HG02798 (cell line): Measurements from ENCODE around the gene TMEM259.
A peak's percentile ranks its signal among the peaks of the same experiment; 100 is the strongest.
"Not testable (repeated sequence)": the region's sequence is repeated elsewhere in the genome, so short reads cannot be mapped to it uniquely, and the experiment has no call there.

Experiments
- ATAC-seq: cut with Tn5 transposase; IDR thresholded peaks from one replicate; pipeline ENCODE4 v1.9.1; 2021; ENCODE audit warnings: mild to moderate bottlenecking; ENCODE audit not compliant: unreplicated experiment, poor library complexity

The TMEM259 gene

DNA sequence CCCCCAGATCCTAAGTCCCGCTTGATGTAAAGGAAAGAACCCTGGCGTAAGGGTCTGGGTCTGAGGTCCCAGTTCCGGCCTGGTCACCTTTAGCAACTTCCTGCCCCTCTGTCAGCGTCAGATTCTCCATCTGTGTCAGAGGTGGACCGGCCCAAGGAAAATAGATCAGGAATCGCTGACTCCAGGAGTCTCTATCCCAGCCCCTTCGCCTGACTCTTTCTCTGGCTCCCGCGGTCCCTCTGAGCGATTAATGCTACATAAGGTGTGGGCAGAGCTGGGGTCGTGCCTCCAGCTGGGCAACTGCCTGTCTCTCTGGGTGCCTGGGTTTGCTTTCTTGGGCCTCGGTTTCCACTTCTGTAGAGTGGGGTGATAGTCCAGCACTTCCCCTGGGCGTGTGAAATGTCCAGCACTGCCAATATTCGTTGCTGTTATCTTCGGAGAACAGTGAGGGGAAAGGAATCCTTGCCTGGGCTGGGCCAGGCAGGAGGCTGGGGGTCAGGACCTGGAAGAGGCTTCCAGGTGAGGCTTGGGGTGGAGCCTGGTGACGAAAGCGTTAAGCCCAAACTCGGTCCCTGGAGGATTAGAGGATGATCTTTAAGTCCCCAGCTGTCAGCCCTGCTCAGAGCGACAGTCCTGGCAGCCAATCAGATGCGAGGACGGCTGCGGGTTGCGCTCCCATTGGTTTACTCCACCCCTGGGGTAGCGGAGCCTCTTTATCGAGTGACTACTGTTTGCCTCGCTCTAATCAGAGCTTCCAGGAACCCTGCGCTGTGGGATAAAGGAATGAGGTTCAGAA, 19.8 kb upstream of the TMEM259 start:
- peak; percentile 48 for ATAC-seq

- peak; percentile 83 for ATAC-seq
Measured at GRCh38 chr19:1039646-1040475, 18.9 kb upstream of the TMEM259 start, which contains the start of gene ABCA7. Gene ABCA7, plus strand, starts transcription at chr19:1040107. Its CDS starts 1,255 bp downstream, at chr19:1041362.

DNA sequence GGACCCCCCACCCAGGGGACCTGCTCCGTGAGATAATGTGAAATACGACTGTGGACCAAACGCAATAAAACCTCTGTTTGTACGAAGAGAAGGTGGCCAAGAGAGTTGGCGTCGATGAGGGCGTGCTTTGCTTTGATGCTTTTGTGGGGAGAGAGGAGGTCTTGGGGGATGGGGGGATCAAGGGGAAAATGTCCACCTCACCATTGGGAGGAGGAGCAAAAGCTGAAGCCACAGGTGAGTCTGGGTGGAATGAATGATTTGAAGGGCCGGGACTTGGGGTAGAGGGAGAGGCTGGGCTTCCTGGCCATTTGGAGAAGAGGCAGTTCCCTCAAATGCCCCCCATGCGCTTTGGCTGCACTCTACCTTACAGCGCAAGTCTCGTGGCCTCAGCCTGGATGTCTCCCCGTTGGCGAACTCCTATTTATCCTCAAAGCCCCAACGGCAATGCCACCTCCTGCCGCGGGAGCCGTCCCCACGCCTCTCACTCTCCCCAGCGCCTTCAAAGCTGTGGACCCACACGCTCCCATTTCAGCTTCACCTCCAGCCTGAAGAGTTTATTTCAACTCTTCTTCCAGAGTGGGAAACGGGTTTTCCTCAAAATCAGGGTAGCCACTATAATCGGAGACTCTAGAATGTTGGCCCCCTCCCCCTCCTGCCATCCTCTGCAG, 18.2 kb upstream of the TMEM259 start:
- no peak for ATAC-seq

DNA sequence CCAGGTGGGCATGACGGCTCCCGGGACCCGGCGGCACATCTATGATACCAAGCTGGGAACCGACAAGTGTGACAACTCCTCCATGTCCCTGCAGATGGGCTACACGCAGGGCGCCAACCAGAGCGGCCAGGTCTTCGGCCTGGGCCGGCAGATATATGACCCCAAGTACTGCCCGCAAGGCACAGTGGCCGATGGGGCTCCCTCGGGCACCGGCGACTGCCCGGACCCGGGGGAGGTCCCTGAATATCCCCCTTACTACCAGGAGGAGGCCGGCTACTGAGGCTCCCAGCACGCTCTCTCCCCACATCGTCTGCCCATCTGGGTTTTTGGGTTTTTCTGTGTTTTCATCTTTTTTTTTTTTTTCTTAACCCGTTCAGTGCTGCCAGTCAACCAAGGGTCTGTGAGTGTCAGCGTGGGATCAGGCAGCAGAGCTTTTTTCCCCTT, 16.7 kb upstream of the TMEM259 start:
- ATAC-seq = no peak

DNA sequence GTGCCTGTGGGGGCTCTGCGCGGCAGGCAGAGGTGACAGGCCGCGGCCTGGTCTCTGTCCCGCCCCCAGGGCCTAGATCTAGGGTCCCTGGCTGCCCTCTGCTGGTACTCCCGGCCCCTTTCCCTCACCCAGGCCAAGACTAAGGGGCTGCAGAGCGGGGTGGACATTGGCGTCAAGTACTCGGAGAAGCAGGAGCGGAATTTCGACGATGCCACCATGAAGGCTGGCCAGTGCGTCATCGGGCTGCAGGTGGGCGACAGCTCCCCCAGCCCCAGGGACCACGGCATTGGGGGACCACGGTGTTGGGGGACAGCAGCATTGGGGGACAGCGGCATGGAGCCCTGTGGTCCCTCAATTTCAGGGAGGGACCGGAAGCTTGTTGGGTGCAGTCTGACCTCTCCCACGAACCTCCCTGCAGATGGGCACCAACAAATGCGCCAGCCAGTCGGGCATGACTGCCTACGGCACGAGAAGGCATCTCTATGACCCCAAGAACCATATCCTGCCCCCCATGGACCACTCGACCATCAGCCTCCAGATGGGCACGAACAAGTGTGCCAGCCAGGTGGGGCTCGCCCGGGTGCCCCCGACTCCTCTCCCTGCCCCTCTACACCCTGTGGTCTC, 15.2 kb upstream of the TMEM259 start:
- no peak for ATAC-seq

DNA sequence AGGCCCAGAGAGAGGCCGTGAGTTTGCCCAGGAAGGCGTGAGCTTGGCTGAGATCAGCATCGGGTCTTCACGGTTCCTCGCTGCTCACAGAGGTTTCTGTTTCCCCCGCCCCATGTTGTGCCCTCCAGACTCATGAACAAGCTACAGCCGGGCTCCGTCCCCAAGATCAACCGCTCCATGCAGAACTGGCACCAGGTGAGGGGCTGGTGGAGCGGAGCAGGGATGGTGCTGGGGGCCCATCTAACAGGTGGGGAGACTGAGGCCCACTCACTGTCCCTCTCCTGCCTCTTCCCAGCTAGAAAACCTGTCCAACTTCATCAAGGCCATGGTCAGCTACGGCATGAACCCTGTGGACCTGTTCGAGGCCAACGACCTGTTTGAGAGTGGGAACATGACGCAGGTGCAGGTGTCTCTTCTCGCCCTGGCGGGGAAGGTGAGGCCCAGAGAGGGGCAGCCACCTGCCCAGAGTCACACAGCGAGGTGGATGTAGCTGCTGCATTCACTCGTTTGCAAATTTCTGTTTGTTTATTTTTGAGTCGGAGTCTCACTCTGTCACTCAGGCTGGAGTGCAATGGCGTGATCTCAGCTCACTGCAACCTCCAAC, 11.4 kb upstream of the TMEM259 start:
- no peak for ATAC-seq

GRCh38 chr19:1028062-1028926, 7.4 kb upstream of the TMEM259 start:
- ATAC-seq = no peak

- ATAC-seq = no peak
Measured at GRCh38 chr19:1027650-1028061, 6.7 kb upstream of the TMEM259 start.

- peak; percentile 2 for ATAC-seq
Measured at GRCh38 chr19:1026783-1027649, 6.1 kb upstream of the TMEM259 start.

- peak; percentile 64 for ATAC-seq
Measured at GRCh38 chr19:1025960-1026782, 5.2 kb upstream of the TMEM259 start, which contains the start of gene CNN2. Gene CNN2, plus strand, starts transcription at chr19:1026608. Its CDS starts 54 bp downstream, at chr19:1026662.

- ATAC-seq = not testable (repeated sequence)
Measured at GRCh38 chr19:1025080-1025479, 4.2 kb upstream of the TMEM259 start.

- not testable (repeated sequence) for ATAC-seq
Measured at GRCh38 chr19:1023883-1024188, 2.9 kb upstream of the TMEM259 start.

DNA sequence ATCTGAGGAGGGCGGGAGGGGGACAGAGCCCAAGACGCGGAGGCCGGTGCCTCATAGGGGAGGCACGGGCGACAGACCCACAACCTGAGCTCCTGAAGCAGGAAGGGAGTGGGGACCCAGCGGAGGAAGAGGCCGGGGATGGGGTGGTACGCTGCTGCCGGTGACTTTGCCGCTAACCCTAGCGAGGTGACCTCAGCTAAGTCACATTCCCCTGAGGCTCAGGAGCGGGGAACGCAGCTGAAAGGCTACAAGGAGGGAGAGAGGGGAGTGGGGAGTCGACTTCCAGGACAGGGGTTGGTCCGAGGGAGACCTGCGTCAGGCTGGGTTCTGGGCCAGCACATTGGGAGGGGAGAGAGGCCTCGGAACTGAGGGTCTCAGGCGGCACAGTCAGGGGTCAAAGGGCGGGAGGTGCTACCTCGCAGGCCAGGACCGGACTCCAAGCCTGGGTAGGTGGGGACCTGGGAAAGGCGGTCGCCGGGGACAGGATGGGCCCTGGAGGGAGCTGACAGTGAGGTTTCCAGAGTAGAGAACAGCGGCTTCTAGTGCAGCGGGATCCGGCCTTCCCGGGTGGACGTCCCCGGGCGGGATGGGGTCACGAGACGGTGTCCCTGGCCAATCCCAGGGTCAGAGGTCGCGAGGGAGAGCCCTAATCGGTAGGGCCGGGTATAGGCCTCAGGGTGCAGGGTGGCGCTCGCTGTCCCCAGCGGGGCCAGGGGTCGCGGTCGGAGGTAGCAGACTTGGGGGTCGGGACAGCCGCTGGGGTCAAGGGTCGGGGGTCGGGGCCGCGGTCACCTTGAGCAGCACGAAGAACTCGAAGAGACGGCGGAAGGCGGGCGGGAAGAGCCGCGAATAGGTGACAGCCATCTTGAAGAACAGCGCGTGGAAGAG, 699 bp downstream of the TMEM259 start:
- ATAC-seq = no peak

DNA sequence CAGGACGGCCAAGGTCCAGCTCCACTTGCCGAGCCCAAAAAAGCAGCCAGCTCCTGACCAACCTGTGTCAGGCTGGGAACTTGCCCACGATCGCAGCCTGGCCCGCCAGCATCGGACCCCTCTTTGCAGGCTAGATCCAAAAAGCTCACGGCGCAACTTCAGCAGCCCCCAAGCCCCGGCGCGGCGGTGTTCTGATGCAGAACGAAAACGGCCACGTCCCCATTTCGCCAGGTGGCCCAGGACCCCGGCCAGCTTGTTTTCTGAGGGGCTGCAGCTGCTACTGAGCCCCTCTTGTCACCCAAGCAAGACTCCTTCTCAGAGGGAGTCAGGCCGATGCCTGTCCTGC, 1.3 kb downstream of the TMEM259 start:
- no peak for ATAC-seq

DNA sequence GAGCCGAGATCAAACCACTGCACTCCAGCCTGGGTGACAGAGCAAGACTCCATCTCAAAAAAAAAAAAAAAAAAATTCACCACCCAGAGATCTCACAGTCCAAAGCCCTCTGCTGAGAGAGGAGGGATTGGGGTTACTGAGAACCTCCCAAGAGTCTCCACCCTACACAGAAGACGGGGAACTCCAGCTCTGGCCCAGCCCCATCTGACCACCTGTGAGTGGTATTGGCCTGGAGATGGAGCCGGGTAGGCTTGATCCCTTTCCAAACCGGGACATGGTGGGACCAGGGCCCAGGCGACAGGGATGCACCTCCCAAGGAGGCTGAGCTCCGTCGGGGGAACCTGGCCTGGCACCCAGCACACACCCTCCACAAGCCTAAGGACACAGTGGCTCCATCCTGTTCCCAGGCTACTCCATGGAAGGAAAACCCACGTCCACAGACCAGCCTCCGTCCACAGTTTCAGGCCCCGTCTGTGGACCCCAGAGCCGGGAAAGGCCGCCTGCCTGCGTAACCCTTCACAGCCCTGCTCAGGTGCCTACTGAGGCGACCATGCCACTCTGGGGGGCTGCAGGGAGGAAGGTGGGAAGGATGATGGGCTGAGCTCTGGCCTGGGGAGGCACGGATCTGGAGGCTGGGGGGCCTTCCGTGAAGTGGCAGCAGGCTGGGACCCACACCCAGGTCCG, 1.8 kb downstream of the TMEM259 start:
- no peak for ATAC-seq

- no peak for ATAC-seq
Measured at GRCh38 chr19:1018393-1018792, 2.5 kb downstream of the TMEM259 start.
